Stomach (tissue), 4 donors: ENCODE data around the gene JADE1.

Experiments used
- POLR2AphosphoS5 ChIP-seq, 3 donors: sonication (generic); formaldehyde crosslinking; IDR thresholded peaks; one replicate each; pipeline ENCODE4 v1.6.1; 2016; ENCODE audit warnings: antibody characterized with exemption in 3 of 3
- TF ChIP-seq, protein P1 (sequence below), 7 experiments: fragments of 450-650 bp in 4 of 7; fragments of 200-600 bp in 3 of 7; sonication (generic) in 3 of 7; IDR thresholded peaks; one replicate each; pipeline ENCODE4 v1.5.1; 2016 to 2019; ENCODE audit warnings: antibody characterized with exemption in 7 of 7, control low read depth in 2 of 7, mild to moderate bottlenecking in 1 of 7

GRCh38 chr4:128862608-128863311, 53.3 kb downstream of the JADE1 start:
- TF ChIP-seq, protein P1, sequence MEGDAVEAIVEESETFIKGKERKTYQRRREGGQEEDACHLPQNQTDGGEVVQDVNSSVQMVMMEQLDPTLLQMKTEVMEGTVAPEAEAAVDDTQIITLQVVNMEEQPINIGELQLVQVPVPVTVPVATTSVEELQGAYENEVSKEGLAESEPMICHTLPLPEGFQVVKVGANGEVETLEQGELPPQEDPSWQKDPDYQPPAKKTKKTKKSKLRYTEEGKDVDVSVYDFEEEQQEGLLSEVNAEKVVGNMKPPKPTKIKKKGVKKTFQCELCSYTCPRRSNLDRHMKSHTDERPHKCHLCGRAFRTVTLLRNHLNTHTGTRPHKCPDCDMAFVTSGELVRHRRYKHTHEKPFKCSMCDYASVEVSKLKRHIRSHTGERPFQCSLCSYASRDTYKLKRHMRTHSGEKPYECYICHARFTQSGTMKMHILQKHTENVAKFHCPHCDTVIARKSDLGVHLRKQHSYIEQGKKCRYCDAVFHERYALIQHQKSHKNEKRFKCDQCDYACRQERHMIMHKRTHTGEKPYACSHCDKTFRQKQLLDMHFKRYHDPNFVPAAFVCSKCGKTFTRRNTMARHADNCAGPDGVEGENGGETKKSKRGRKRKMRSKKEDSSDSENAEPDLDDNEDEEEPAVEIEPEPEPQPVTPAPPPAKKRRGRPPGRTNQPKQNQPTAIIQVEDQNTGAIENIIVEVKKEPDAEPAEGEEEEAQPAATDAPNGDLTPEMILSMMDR (IDR thresholded peaks at IDR 0.05), result no peak
- TF ChIP-seq POLR2AphosphoS5 (IDR thresholded peaks at IDR 0.05), result no peak
